Endodermal cell (in vitro differentiated cells): ENCODE measurements around the gene KHK. TPM values are rescaled to one million over a fixed set of nuclear protein-coding genes. Genes with fewer than 3 reads are reported as not detected.

ENCODE experiments used
- DNase-seq: peaks from one replicate; pipeline ENCODE4 v3.0.0-alpha.2; 2017
- H3K27ac ChIP-seq: 2 replicates; pipeline ENCODE4 v1.5.1; 2013; ENCODE audit warnings: mild to moderate bottlenecking, low read depth, low read length, moderate library complexity
- H3K27me3 ChIP-seq: 2 replicates; pipeline ENCODE4 v1.6.1; 2013; ENCODE audit warnings: mild to moderate bottlenecking, low read length, moderate library complexity; ENCODE audit not compliant: insufficient read depth, control insufficient read depth, poor library complexity, severe bottlenecking
- H3K36me3 ChIP-seq: 2 replicates; pipeline ENCODE4 v1.7.0; 2013; ENCODE audit warnings: mild to moderate bottlenecking, low read length, moderate library complexity; ENCODE audit not compliant: control insufficient read depth, insufficient read depth
- H3K4me1 ChIP-seq: one replicate; pipeline ENCODE4 v1.7.0; 2013; ENCODE audit warnings: low read length; ENCODE audit not compliant: control insufficient read depth, insufficient read depth
- H3K4me3 ChIP-seq: 2 replicates; pipeline ENCODE4 v1.5.1; 2013; ENCODE audit warnings: mild to moderate bottlenecking, low read length, moderate library complexity
- H3K9ac ChIP-seq: 2 replicates; pipeline ENCODE4 v1.6.1; 2013; ENCODE audit warnings: mild to moderate bottlenecking, low read length, moderate library complexity; ENCODE audit not compliant: poor library complexity, severe bottlenecking; ENCODE audit errors: extremely low read depth
- H3K9me3 ChIP-seq: 2 replicates; pipeline ENCODE4 v1.6.1; 2013; ENCODE audit warnings: mild to moderate bottlenecking, low read length, moderate library complexity; ENCODE audit not compliant: control insufficient read depth
- H3K27ac Mint-ChIP-seq: 2 replicates; pipeline ENCODE4 v1.8.0; 2020; ENCODE audit warnings: mixed read lengths
- H3K27me3 Mint-ChIP-seq: 2 replicates; pipeline ENCODE4 v1.8.0; 2021; ENCODE audit warnings: mild to moderate bottlenecking, mixed read lengths; ENCODE audit not compliant: insufficient read depth
- H3K36me3 Mint-ChIP-seq: 2 replicates; pipeline ENCODE4 v1.8.0; 2020; ENCODE audit warnings: low read depth, mixed read lengths
- H3K4me1 Mint-ChIP-seq: 2 replicates; pipeline ENCODE4 v1.8.0; 2020; ENCODE audit warnings: mixed read lengths
- H3K4me3 Mint-ChIP-seq: 2 replicates; pipeline ENCODE4 v1.8.0; 2020; ENCODE audit warnings: mild to moderate bottlenecking, moderate library complexity, mixed read lengths
- H3K9me3 Mint-ChIP-seq: 2 replicates; pipeline ENCODE4 v1.8.0; 2020; ENCODE audit warnings: mild to moderate bottlenecking, mixed read lengths
- CTCF ChIP-seq: fragments of 200-600 bp; sonication (generic); conservative IDR thresholded peaks from 2 replicates; pipeline ENCODE4 v1.5.0; 2021; ENCODE audit warnings: antibody characterized with exemption, mild to moderate bottlenecking
- WGBS, 2 experiments: methylation state at CpG; one replicate each; pipeline versions ENCODE4 v1.1.5 to v1.1.7; 2013; ENCODE audit warnings: missing lambda C conversion rate in 2 of 2, mixed read lengths in 1 of 2; ENCODE audit not compliant: insufficient coverage in 1 of 2, insufficient read length in 1 of 2; 5-methylcytosine and 5-hydroxymethylcytosine counted together
- total RNA-seq, 2 donors: library from RNA; stranded (reverse); fragmentation: NEBNext Ultra II Directional in 1 of 2; extraction: Animal tissue kit (Norgen Biotek cat#: 25700) in 1 of 2; gene quantifications; 2 replicates in 1 of 2; 3 replicates in 1 of 2; pipeline ENCODE4 v1.2.1, GENCODE V29; 2021

Gene KHK
- total RNA-seq, 2 donors from 2014 or later = 3.3 to 3.9 TPM

- WGBS, 2 experiments = 10 to 20% methylated on average over 5 to 24 of the region's 24 CpGs
- no peaks in the 10 kb centered on the region for H3K9me3 ChIP-seq
- H3K36me3 Mint-ChIP-seq = peaks cover 34% of the 10 kb centered on the region
- H3K27me3 Mint-ChIP-seq = no peaks in the 10 kb centered on the region
- no peaks in the 10 kb centered on the region for H3K27me3 ChIP-seq
- H3K9ac ChIP-seq = peak overlapping the region; percentile 71
- H3K4me1 Mint-ChIP-seq = peaks cover 24% of the 10 kb centered on the region
- DNase-seq = no peak
- H3K4me3 Mint-ChIP-seq = peak overlapping the region; percentile 90
- peaks cover 32% of the 10 kb centered on the region for H3K36me3 ChIP-seq
- peaks cover 2% of the 10 kb centered on the region for H3K9me3 Mint-ChIP-seq
- peaks cover 13% of the 10 kb centered on the region for H3K4me1 ChIP-seq
- no peak for TF ChIP-seq CTCF
- H3K4me3 ChIP-seq = peak overlapping the region; percentile 96
- H3K27ac ChIP-seq = no peak overlapping the region
- peak overlapping the region; percentile 58 for H3K27ac Mint-ChIP-seq
Observed at GRCh38 chr2:27051902-27052645, 34.5 kb upstream of the KHK start.

GRCh38 chr2:27053321-27053720 is 33.3 kb upstream of the KHK start:
- Histone ChIP-seq H3K27ac (no peak overlapping the region), H3K27me3 (no peaks in the 10 kb centered on the region), H3K4me3 (no peak overlapping the region), H3K9ac (no peak overlapping the region), H3K4me1 (peaks cover 14% of the 10 kb centered on the region), H3K9me3 (no peaks in the 10 kb centered on the region), H3K36me3 (peaks cover 42% of the 10 kb centered on the region)
- H3K36me3 Mint-ChIP-seq = peaks cover 39% of the 10 kb centered on the region
- peak overlapping the region; percentile 90 for H3K4me3 Mint-ChIP-seq
- peaks cover 2% of the 10 kb centered on the region for H3K9me3 Mint-ChIP-seq
- H3K27me3 Mint-ChIP-seq = no peaks in the 10 kb centered on the region
- 80 to 84% methylated on average over 7 to 11 of the region's 11 CpGs for WGBS, 2 experiments
- DNase-seq = no peak
- no peak for TF ChIP-seq CTCF
- H3K27ac Mint-ChIP-seq = peak overlapping the region; percentile 48
- H3K4me1 Mint-ChIP-seq = peaks cover 24% of the 10 kb centered on the region

- no peak overlapping the region for H3K9ac ChIP-seq
Observed at GRCh38 chr2:27053776-27054175, 32.8 kb upstream of the KHK start.

More at GRCh38 chr2:27053776-27054175, 32.8 kb upstream of the KHK start:
- Mint-ChIP-seq H3K27ac (peak overlapping the region; percentile 48), H3K9me3 (peaks cover 2% of the 10 kb centered on the region), H3K4me1 (peaks cover 24% of the 10 kb centered on the region), H3K4me3 (no peak overlapping the region), H3K36me3 (peaks cover 42% of the 10 kb centered on the region), H3K27me3 (no peaks in the 10 kb centered on the region)
- peaks cover 42% of the 10 kb centered on the region for H3K36me3 ChIP-seq
- H3K27me3 ChIP-seq = no peaks in the 10 kb centered on the region
- TF ChIP-seq CTCF = no peak
- no peak overlapping the region for H3K27ac ChIP-seq
- DNase-seq = no peak
- H3K4me3 ChIP-seq = no peak overlapping the region
- no peaks in the 10 kb centered on the region for H3K9me3 ChIP-seq
- WGBS, 2 experiments = 79 to 100% methylated on average over 2 to 8 of the region's 8 CpGs
- H3K4me1 ChIP-seq = peaks cover 14% of the 10 kb centered on the region
